GM21381 (cell line): ENCODE results near the gene ANKRD23.
"Not testable (repeated sequence)": the region's sequence is repeated elsewhere in the genome, so short reads cannot be mapped to it uniquely, and the experiment has no call there.

ENCODE experiments used
- ATAC-seq: cut with Tn5 transposase; IDR thresholded peaks from one replicate; pipeline ENCODE4 v1.9.1; 2021; ENCODE audit warnings: mild to moderate bottlenecking, moderate library complexity; ENCODE audit not compliant: unreplicated experiment

The ANKRD23 gene

GRCh38 chr2:96864343-96865091 is 20.7 kb upstream of the ANKRD23 start:
- ATAC-seq = no peak

- ATAC-seq = no peak
Observed at GRCh38 chr2:96863575-96864342, 19.9 kb upstream of the ANKRD23 start.

GRCh38 chr2:96863056-96863455 is 19.2 kb upstream of the ANKRD23 start:
- not testable (repeated sequence) for ATAC-seq

GRCh38 chr2:96861074-96861473 is 17.3 kb upstream of the ANKRD23 start:
- ATAC-seq = no peak

GRCh38 chr2:96860065-96861029 is 16.5 kb upstream of the ANKRD23 start:
- no peak for ATAC-seq

GRCh38 chr2:96859681-96860064 is 15.9 kb upstream of the ANKRD23 start:
- no peak for ATAC-seq

- no peak for ATAC-seq
Observed at GRCh38 chr2:96859099-96859649, 15.4 kb upstream of the ANKRD23 start.

- ATAC-seq = peak; percentile 89
Observed at GRCh38 chr2:96857667-96858372, 14.0 kb upstream of the ANKRD23 start, which contains the start of gene ANKRD39. ANKRD39 (minus strand) TSS chr2:96858016; CDS start chr2:96857987, 29 bp downstream.

- peak; percentile 21 for ATAC-seq
Observed at GRCh38 chr2:96856776-96857666, 13.2 kb upstream of the ANKRD23 start.

GRCh38 chr2:96853321-96853720 is 9.5 kb upstream of the ANKRD23 start:
- ATAC-seq = no peak

- no peak for ATAC-seq
Observed at GRCh38 chr2:96852667-96853066, 8.8 kb upstream of the ANKRD23 start.

- ATAC-seq = no peak
Observed at GRCh38 chr2:96848264-96848663, 4.4 kb upstream of the ANKRD23 start.

GRCh38 chr2:96847586-96847985 is 3.8 kb upstream of the ANKRD23 start:
- no peak for ATAC-seq

GRCh38 chr2:96846825-96847224 is 3.0 kb upstream of the ANKRD23 start:
- ATAC-seq = no peak

GRCh38 chr2:96844405-96844808 is 586 bp upstream of the ANKRD23 start:
- no peak for ATAC-seq

GRCh38 chr2:96842600-96842999 is 1.2 kb downstream of the ANKRD23 start:
- no peak for ATAC-seq

- ATAC-seq = no peak
Observed at GRCh38 chr2:96841701-96842495, 1.9 kb downstream of the ANKRD23 start.
